Measurements from ENCODE around the gene EFCAB5. TPM values are rescaled to one million over a fixed set of nuclear protein-coding genes. Genes with fewer than 3 reads are reported as not detected.
"Not testable (repeated sequence)": the region's sequence is repeated elsewhere in the genome, so short reads cannot be mapped to it uniquely, and the experiment has no call there.

The EFCAB5 gene
- total RNA-seq, 1 donor from 2014 or later = 1.00 TPM

DNA sequence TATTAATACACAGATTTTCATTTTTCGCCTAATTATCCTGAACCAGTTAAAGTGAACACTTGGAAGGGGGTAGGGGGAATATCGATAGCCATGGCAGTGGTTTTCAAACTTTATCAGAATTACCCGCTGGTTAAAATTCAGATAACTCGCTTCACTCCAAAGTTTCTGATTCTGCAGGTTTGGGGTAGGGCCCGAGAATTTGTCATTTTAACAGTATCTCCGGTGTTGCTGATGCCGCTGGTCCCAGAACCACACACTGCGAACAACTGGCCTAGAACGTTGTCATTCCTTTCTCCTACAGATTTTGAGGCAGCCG, 174.9 kb downstream of the EFCAB5 start:
- Mint-ChIP-seq H3K4me3 (ENCODE audit: unreplicated experiment) (peak overlapping the region; percentile 99), H3K4me1 (ENCODE audit: low read depth, unreplicated experiment) (peaks cover 8% of the 10 kb centered on the region), H3K27me3 (ENCODE audit: low read depth, unreplicated experiment) (no peaks in the 10 kb centered on the region), H3K36me3 (ENCODE audit: low read depth, unreplicated experiment) (no peaks in the 10 kb centered on the region), H3K9me3 (ENCODE audit: unreplicated experiment) (no peaks in the 10 kb centered on the region), H3K27ac (ENCODE audit: unreplicated experiment) (peak overlapping the region; percentile 100)
- peak overlapping the region; percentile 87 for H3K4me3 ChIP-seq (ENCODE audit: insufficient read depth, low read depth, low read length)
- peaks cover 9% of the 10 kb centered on the region for H3K4me1 ChIP-seq (ENCODE audit: insufficient read depth, low read length)
- FAIRE-seq (no peak), DNase-seq (ENCODE audit: low read depth) (no peak)
- peak overlapping the region; percentile 100 for H3K9ac ChIP-seq (ENCODE audit: low read length)
- no peak for TF ChIP-seq EZH2 (IDR thresholded peaks at IDR 0.05; ENCODE audit: insufficient read depth, low read length)
- TF ChIP-seq, protein P1, sequence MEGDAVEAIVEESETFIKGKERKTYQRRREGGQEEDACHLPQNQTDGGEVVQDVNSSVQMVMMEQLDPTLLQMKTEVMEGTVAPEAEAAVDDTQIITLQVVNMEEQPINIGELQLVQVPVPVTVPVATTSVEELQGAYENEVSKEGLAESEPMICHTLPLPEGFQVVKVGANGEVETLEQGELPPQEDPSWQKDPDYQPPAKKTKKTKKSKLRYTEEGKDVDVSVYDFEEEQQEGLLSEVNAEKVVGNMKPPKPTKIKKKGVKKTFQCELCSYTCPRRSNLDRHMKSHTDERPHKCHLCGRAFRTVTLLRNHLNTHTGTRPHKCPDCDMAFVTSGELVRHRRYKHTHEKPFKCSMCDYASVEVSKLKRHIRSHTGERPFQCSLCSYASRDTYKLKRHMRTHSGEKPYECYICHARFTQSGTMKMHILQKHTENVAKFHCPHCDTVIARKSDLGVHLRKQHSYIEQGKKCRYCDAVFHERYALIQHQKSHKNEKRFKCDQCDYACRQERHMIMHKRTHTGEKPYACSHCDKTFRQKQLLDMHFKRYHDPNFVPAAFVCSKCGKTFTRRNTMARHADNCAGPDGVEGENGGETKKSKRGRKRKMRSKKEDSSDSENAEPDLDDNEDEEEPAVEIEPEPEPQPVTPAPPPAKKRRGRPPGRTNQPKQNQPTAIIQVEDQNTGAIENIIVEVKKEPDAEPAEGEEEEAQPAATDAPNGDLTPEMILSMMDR (IDR thresholded peaks at IDR 0.05; ENCODE audit: insufficient read depth, low read depth, low read length) = no peak
- H3K9me3 ChIP-seq (ENCODE audit: insufficient read depth, low read depth, low read length) = no peaks in the 10 kb centered on the region
- peaks cover 47% of the 10 kb centered on the region for H3K79me2 ChIP-seq (ENCODE audit: insufficient read depth, low read length)
- H3K27ac ChIP-seq (ENCODE audit: low read depth, low read length) = peak overlapping the region; percentile 99
- peaks cover 6% of the 10 kb centered on the region for H3K36me3 ChIP-seq (ENCODE audit: insufficient read depth, low read length)
- H3K27me3 ChIP-seq (ENCODE audit: insufficient read depth, low read length) = no peaks in the 10 kb centered on the region
- peaks cover 13% of the 10 kb centered on the region for H4K20me1 ChIP-seq (ENCODE audit: insufficient read depth, low read length)
- H3K4me2 ChIP-seq (ENCODE audit: low read length) = peak overlapping the region; percentile 87
- H2AFZ ChIP-seq (ENCODE audit: low read depth, low read length) = peak overlapping the region; percentile 98

DNA sequence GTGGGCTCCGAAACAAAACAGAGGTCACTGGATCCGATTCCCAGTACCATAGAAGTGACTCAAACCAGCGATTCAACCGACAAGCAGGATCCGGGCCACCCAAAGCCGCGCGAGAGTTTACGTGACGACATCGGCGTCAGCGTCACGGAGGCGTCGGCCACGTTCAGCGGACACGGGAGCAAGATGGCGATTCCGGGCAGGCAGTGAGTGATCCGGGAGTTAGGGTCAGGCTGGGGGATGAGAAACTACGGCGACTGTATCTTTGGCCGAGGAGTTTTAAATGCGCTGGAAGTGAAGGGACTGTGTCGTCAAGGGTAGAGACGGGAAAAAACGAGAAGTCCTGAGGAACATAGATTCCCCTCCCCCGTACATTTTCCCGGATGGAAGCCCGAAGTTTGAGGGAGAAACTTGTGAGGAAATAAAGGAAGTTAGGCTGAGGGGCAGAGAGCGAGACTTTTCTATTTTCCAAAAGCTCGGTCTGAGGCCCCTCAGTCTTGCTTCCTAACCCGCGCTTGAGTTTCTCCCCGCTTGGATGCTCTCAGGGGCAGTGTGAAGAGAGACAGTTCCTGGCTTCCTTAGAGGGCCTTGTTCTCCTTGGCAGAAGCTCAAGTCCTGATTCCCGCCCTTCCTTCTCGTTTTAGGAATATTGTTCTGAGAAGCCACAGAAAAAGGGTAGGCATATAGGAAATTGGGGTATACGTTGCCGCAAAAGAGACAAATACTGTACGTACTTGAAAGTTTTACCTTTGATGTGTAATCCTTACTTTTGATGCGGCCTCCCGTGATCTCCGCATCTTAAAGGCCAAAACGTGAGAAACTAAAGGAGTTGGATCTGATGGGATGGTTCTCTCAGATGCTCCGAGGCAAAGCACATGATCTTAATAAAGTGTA, 175.5 kb downstream of the EFCAB5 start, which contains the start of gene NSRP1:
Gene NSRP1, plus strand, starts transcription at position 156 of the 891 bp plus-strand sequence. Its CDS starts 28 bp downstream, at position 184.
- FAIRE-seq (peak; percentile 17), DNase-seq (ENCODE audit: low read depth) (peak; percentile 87)
- Histone ChIP-seq H3K9me3 (ENCODE audit: insufficient read depth, low read depth, low read length) (no peaks in the 10 kb centered on the region), H3K9ac (ENCODE audit: low read length) (peak within 1 kb of the TSS; percentile 100), H3K4me2 (ENCODE audit: low read length) (peak within 1 kb of the TSS; percentile 87), H3K36me3 (ENCODE audit: insufficient read depth, low read length) (peaks cover 6% of the 10 kb centered on the region), H3K4me1 (ENCODE audit: insufficient read depth, low read length) (peaks cover 9% of the 10 kb centered on the region), H3K27ac (ENCODE audit: low read depth, low read length) (peak within 1 kb of the TSS; percentile 99), H4K20me1 (ENCODE audit: insufficient read depth, low read length) (peaks cover 17% of the 10 kb centered on the region), H3K27me3 (ENCODE audit: insufficient read depth, low read length) (no peaks in the 10 kb centered on the region), H3K79me2 (ENCODE audit: insufficient read depth, low read length) (peaks cover 53% of the 10 kb centered on the region), H3K4me3 (ENCODE audit: insufficient read depth, low read depth, low read length) (peak within 1 kb of the TSS; percentile 87), H2AFZ (ENCODE audit: low read depth, low read length) (peak within 1 kb of the TSS; percentile 98)
- TF ChIP-seq, protein P1 (IDR thresholded peaks at IDR 0.05; ENCODE audit: insufficient read depth, low read depth, low read length) = no peak
- TF ChIP-seq EZH2 (IDR thresholded peaks at IDR 0.05; ENCODE audit: insufficient read depth, low read length) = no peak
- Mint-ChIP-seq H3K27me3 (ENCODE audit: low read depth, unreplicated experiment) (no peaks in the 10 kb centered on the region), H3K36me3 (ENCODE audit: low read depth, unreplicated experiment) (no peaks in the 10 kb centered on the region), H3K4me1 (ENCODE audit: low read depth, unreplicated experiment) (peaks cover 8% of the 10 kb centered on the region), H3K9me3 (ENCODE audit: unreplicated experiment) (no peaks in the 10 kb centered on the region), H3K4me3 (ENCODE audit: unreplicated experiment) (peak within 1 kb of the TSS; percentile 99), H3K27ac (ENCODE audit: unreplicated experiment) (peak within 1 kb of the TSS; percentile 100)

DNA sequence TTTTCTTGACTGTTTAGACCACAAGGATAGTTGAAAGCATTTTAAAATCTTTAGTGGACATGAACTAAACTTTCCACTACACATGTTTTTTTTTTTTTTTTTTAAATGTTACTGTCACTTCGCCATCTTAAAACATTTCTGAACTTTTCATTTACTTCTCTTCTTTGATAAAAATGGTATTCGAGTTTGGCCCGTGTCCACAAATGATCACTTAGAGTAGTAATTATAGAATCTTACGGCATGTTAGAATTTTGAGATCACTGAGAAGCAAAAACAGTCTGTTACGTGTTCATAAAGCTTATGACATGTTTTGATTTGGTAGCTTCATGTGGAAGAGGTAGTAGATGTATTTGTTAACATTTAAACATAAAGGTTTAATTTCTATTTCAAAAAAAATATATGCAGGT, 176.2 kb downstream of the EFCAB5 start:
- H3K36me3 Mint-ChIP-seq (ENCODE audit: low read depth, unreplicated experiment) = no peaks in the 10 kb centered on the region
- peak overlapping the region; percentile 100 for H3K9ac ChIP-seq (ENCODE audit: low read length)
- peak overlapping the region; percentile 87 for H3K4me2 ChIP-seq (ENCODE audit: low read length)
- no peaks in the 10 kb centered on the region for H3K9me3 ChIP-seq (ENCODE audit: insufficient read depth, low read depth, low read length)
- H3K36me3 ChIP-seq (ENCODE audit: insufficient read depth, low read length) = peaks cover 6% of the 10 kb centered on the region
- DNase-seq (ENCODE audit: low read depth) (peak; percentile 3), FAIRE-seq (no peak)
- peaks cover 22% of the 10 kb centered on the region for H4K20me1 ChIP-seq (ENCODE audit: insufficient read depth, low read length)
- H3K4me3 ChIP-seq (ENCODE audit: insufficient read depth, low read depth, low read length) = peak overlapping the region; percentile 87
- peaks cover 9% of the 10 kb centered on the region for H3K4me1 ChIP-seq (ENCODE audit: insufficient read depth, low read length)
- H3K27ac Mint-ChIP-seq (ENCODE audit: unreplicated experiment) = peak overlapping the region; percentile 100
- H2AFZ ChIP-seq (ENCODE audit: low read depth, low read length) = no peak overlapping the region
- TF ChIP-seq, protein P1 (IDR thresholded peaks at IDR 0.05; ENCODE audit: insufficient read depth, low read depth, low read length) = no peak
- TF ChIP-seq EZH2 (IDR thresholded peaks at IDR 0.05; ENCODE audit: insufficient read depth, low read length) = no peak
- peaks cover 60% of the 10 kb centered on the region for H3K79me2 ChIP-seq (ENCODE audit: insufficient read depth, low read length)
- H3K27me3 ChIP-seq (ENCODE audit: insufficient read depth, low read length) = no peaks in the 10 kb centered on the region
- H3K4me3 Mint-ChIP-seq (ENCODE audit: unreplicated experiment) = peak overlapping the region; percentile 99
- peak overlapping the region; percentile 99 for H3K27ac ChIP-seq (ENCODE audit: low read depth, low read length)
- H3K27me3 Mint-ChIP-seq (ENCODE audit: low read depth, unreplicated experiment) = no peaks in the 10 kb centered on the region
- peaks cover 8% of the 10 kb centered on the region for H3K4me1 Mint-ChIP-seq (ENCODE audit: low read depth, unreplicated experiment)
- no peaks in the 10 kb centered on the region for H3K9me3 Mint-ChIP-seq (ENCODE audit: unreplicated experiment)

DNA sequence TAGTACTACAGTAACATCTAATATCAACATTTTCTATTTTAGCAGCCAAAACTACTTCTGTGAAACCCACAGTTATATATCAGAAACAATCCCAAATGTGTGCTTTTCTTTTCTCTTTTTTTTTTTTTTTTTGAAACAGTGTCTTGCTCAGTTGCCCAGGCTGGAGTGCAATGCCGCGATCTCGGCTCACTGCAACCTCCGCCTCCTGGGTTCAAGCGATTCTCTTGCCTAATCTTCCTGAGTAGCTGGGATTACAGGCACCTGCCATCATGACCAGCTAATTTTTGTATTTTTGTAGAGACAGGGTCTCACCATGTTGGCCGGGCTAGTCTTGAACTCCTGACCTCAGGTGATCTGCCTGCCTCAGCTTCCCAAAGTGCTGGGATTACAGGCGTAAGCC, 177.2 kb downstream of the EFCAB5 start:
- H3K9ac ChIP-seq (ENCODE audit: low read length); H3K9me3 ChIP-seq (ENCODE audit: insufficient read depth, low read depth, low read length); H3K27me3 Mint-ChIP-seq (ENCODE audit: low read depth, unreplicated experiment); H3K36me3 Mint-ChIP-seq (ENCODE audit: low read depth, unreplicated experiment); H3K27me3 ChIP-seq (ENCODE audit: insufficient read depth, low read length); H3K4me3 ChIP-seq (ENCODE audit: insufficient read depth, low read depth, low read length); H3K9me3 Mint-ChIP-seq (ENCODE audit: unreplicated experiment); DNase-seq (ENCODE audit: low read depth); H3K27ac ChIP-seq (ENCODE audit: low read depth, low read length); H3K4me1 Mint-ChIP-seq (ENCODE audit: low read depth, unreplicated experiment); H3K36me3 ChIP-seq (ENCODE audit: insufficient read depth, low read length); H3K27ac Mint-ChIP-seq (ENCODE audit: unreplicated experiment); H2AFZ ChIP-seq (ENCODE audit: low read depth, low read length); FAIRE-seq; H3K4me1 ChIP-seq (ENCODE audit: insufficient read depth, low read length): not testable (repeated sequence)
- peak overlapping the region; percentile 99 for H3K4me3 Mint-ChIP-seq (ENCODE audit: unreplicated experiment)
- Histone ChIP-seq H3K79me2 (ENCODE audit: insufficient read depth, low read length) (peaks cover 70% of the 10 kb centered on the region), H4K20me1 (ENCODE audit: insufficient read depth, low read length) (peaks cover 29% of the 10 kb centered on the region), H3K4me2 (ENCODE audit: low read length) (peak overlapping the region; percentile 87)

Measured in astrocyte (in vitro differentiated cells and primary cell).